Neural cell (in vitro differentiated cells): Measurements from ENCODE around the gene CDK17. TPM values are rescaled to one million over a fixed set of nuclear protein-coding genes. Genes with fewer than 3 reads are reported as not detected.

Experiments used
- H2AFZ ChIP-seq: fragments of 200-600, 300-800 bp; sonication (generic), shearing (Covaris generic); 2 replicates; pipeline ENCODE4 v1.6.0; 2014; ENCODE audit warnings: low read depth, mild to moderate bottlenecking, antibody characterized with exemption, low read length, moderate library complexity
- H3F3A ChIP-seq: fragments of 200-600 bp; shearing (Covaris generic); 2 replicates; pipeline ENCODE4 v1.6.1; 2016; ENCODE audit warnings: mild to moderate bottlenecking, moderate library complexity, mixed read lengths, antibody characterized with exemption, low read length; ENCODE audit not compliant: insufficient read depth, poor library complexity, severe bottlenecking
- H3K27ac ChIP-seq: fragments of 200-600, 300-800 bp; sonication (generic), shearing (Covaris generic); 2 replicates; pipeline ENCODE4 v1.5.1; 2014; ENCODE audit warnings: mild to moderate bottlenecking, low read length, moderate library complexity
- H3K27me3 ChIP-seq: fragments of 300-800, 200-600 bp; sonication (generic), shearing (Covaris generic); 2 replicates; pipeline ENCODE4 v1.6.0; 2014; ENCODE audit warnings: mild to moderate bottlenecking, low read depth, low read length, moderate library complexity; ENCODE audit not compliant: insufficient read depth
- H3K36me3 ChIP-seq: fragments of 300-800, 200-600 bp; sonication (generic), shearing (Covaris generic); 2 replicates; pipeline ENCODE4 v1.5.1; 2014; ENCODE audit warnings: mild to moderate bottlenecking, antibody characterized with exemption, low read length, moderate library complexity; ENCODE audit not compliant: insufficient read depth
- H3K4me2 ChIP-seq: fragments of 300-800, 200-600 bp; sonication (generic), shearing (Covaris generic); 2 replicates; pipeline ENCODE4 v1.6.0; 2014; ENCODE audit warnings: mild to moderate bottlenecking, low read length
- H3K4me3 ChIP-seq: fragments of 300-800, 200-600 bp; sonication (generic), shearing (Covaris generic); 2 replicates; pipeline ENCODE4 v1.5.1; 2014; ENCODE audit warnings: mild to moderate bottlenecking, low read length, moderate library complexity
- H3K79me2 ChIP-seq: fragments of 200-600 bp; shearing (Covaris generic); replicated peaks from 2 replicates; pipeline ENCODE4 v1.6.0; 2014; ENCODE audit warnings: mild to moderate bottlenecking, low read length, moderate library complexity; ENCODE audit not compliant: insufficient read depth
- H3K9ac ChIP-seq: fragments of 300-800, 200-600 bp; sonication (generic), shearing (Covaris generic); 2 replicates; pipeline ENCODE4 v1.6.1; 2016; ENCODE audit warnings: mild to moderate bottlenecking, low read length, mixed read lengths
- H3K9me2 ChIP-seq: fragments of 200-600 bp; shearing (Covaris generic); 2 replicates; pipeline ENCODE4 v1.6.1; 2016; ENCODE audit warnings: mild to moderate bottlenecking, low read length, mixed read lengths; ENCODE audit not compliant: insufficient read depth
- H3K9me3 ChIP-seq: fragments of 200-600, 300-800 bp; sonication (generic), shearing (Covaris generic); 2 replicates; pipeline ENCODE4 v1.6.1; 2016; ENCODE audit warnings: mild to moderate bottlenecking, mixed run types, low read length, moderate library complexity, mixed read lengths
- H4K20me1 ChIP-seq: fragments of 200-600 bp; shearing (Covaris generic); 2 replicates; pipeline ENCODE4 v1.6.1; 2016; ENCODE audit warnings: mild to moderate bottlenecking, mixed run types; ENCODE audit not compliant: insufficient read depth
- CTCF ChIP-seq: fragments of 450-650 bp; IDR thresholded peaks from 2 replicates; pipeline ENCODE4 v1.5.1; 2014; ENCODE audit warnings: antibody characterized with exemption, mild to moderate bottlenecking, moderate library complexity; ENCODE audit not compliant: poor library complexity, severe bottlenecking
- EP300 ChIP-seq: fragments of 450-650 bp; conservative IDR thresholded peaks from 2 replicates; pipeline ENCODE4 v1.6.1; 2014; ENCODE audit warnings: antibody characterized with exemption, mild to moderate bottlenecking, moderate library complexity; ENCODE audit not compliant: poor library complexity, severe bottlenecking
- EZH2 ChIP-seq: fragments of 200-600, 300-800 bp; shearing (Covaris generic), sonication (generic); IDR thresholded peaks from 2 replicates; pipeline ENCODE4 v1.6.1; 2014; ENCODE audit warnings: antibody characterized with exemption, low read length, borderline replicate concordance, mild to moderate bottlenecking; ENCODE audit not compliant: insufficient read depth, poor library complexity, severe bottlenecking
- MXI1 ChIP-seq: fragments of 450-650 bp; conservative IDR thresholded peaks from 2 replicates; pipeline ENCODE4 v1.6.1; 2014; ENCODE audit warnings: antibody characterized with exemption, mild to moderate bottlenecking; ENCODE audit not compliant: poor library complexity, severe bottlenecking
- POLR2AphosphoS5 ChIP-seq: IDR thresholded peaks from 2 replicates; pipeline ENCODE4 v1.6.1; 2012
- RAD21 ChIP-seq: fragments of 450-650 bp; conservative IDR thresholded peaks from 2 replicates; pipeline ENCODE4 v1.6.1; 2014; ENCODE audit warnings: antibody characterized with exemption, mild to moderate bottlenecking, moderate library complexity
- REST ChIP-seq: IDR thresholded peaks from 2 replicates; pipeline ENCODE4 v1.6.1; 2012; ENCODE audit warnings: borderline replicate concordance
- SMC3 ChIP-seq: fragments of 450-650 bp; conservative IDR thresholded peaks from 2 replicates; pipeline ENCODE4 v1.6.1; 2014; ENCODE audit warnings: antibody characterized with exemption, mild to moderate bottlenecking, moderate library complexity; ENCODE audit not compliant: poor library complexity
- TAF1 ChIP-seq: IDR thresholded peaks from 2 replicates; pipeline ENCODE4 v1.6.1; 2012; ENCODE audit warnings: low read depth
- polyA plus RNA-seq: library from polyadenylated mRNA; depleted of rRNA; stranded (reverse); fragments of >200 nt; gene quantifications from 2 replicates; pipeline ENCODE4 v1.2.3, GENCODE V29; 2014

CDK17 gene
- polyA plus RNA-seq, 1 donor from 2014 or later: 119 TPM

GRCh38 chr12:96295532-96296160 lies 104.6 kb downstream of the CDK17 start:
- no peak overlapping the region for H3K4me3 ChIP-seq
- TF ChIP-seq TAF1 (no peak), EP300 (no peak), EZH2 (no peak), REST (no peak), RAD21 (no peak), CTCF (no peak), POLR2AphosphoS5 (no peak), MXI1 (no peak), SMC3 (no peak)
- no peaks in the 10 kb centered on the region for H3K27me3 ChIP-seq
- H3K27ac ChIP-seq: no peak overlapping the region
- peaks cover 8% of the 10 kb centered on the region for H3K36me3 ChIP-seq
- no peak overlapping the region for H3K9ac ChIP-seq
- H2AFZ ChIP-seq: no peak overlapping the region
- H3K79me2 ChIP-seq: no peaks in the 10 kb centered on the region
- no peaks in the 10 kb centered on the region for H4K20me1 ChIP-seq
- no peak overlapping the region for H3K4me2 ChIP-seq
- H3K9me3 ChIP-seq: no peaks in the 10 kb centered on the region
- no peaks in the 10 kb centered on the region for H3F3A ChIP-seq
- no peaks in the 10 kb centered on the region for H3K9me2 ChIP-seq

- no peak overlapping the region for H3K4me2 ChIP-seq
- no peak overlapping the region for H3K9ac ChIP-seq
- peaks cover 8% of the 10 kb centered on the region for H3K36me3 ChIP-seq
- H3K9me3 ChIP-seq: no peaks in the 10 kb centered on the region
- no peaks in the 10 kb centered on the region for H3F3A ChIP-seq
- no peaks in the 10 kb centered on the region for H3K27me3 ChIP-seq
- no peak overlapping the region for H3K27ac ChIP-seq
- H3K79me2 ChIP-seq: no peaks in the 10 kb centered on the region
- no peaks in the 10 kb centered on the region for H3K9me2 ChIP-seq
- H4K20me1 ChIP-seq: no peaks in the 10 kb centered on the region
- H2AFZ ChIP-seq: no peak overlapping the region
- H3K4me3 ChIP-seq: no peak overlapping the region
- no peak for TF ChIP-seq EP300
Measured at GRCh38 chr12:96294831-96295230, 105.4 kb downstream of the CDK17 start.
